ENCODE data around the gene PHF23.

The PHF23 gene

DNA sequence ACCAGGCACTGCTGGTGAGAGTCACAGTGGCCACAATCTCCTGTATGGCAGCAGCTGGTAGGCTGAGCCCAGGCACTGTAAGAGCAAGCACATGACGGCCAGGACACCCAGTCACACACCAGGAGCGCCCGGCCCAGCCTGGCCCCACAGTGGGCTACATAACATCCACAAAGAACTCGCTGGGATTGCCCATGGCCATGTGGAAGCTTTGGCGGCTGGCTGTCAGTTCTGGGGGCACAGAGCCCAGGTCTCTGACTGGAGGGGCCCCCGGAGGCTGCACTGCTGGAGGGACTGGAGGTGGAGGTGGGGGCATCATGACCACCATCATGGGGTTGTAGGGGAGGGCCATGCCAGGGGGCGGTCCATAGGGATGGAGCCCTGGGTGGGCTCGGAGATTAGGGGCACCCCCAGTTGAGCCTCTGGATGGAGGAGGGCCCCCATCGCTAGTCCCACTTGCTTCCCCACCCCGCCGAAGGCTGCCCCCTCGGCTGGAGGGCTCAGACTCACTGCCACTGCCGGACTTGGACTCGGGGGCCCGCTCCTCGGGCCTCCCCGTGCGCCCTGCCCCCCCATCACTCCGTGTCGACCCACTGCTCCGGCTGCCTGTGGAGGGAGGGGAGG, 13.4 kb downstream of the PHF23 start:
- Histone ChIP-seq H3K27ac (ENCODE audit: insufficient read depth in 1 of 2, low read depth in 1 of 2, low read length in 2 of 2, poor library complexity in 1 of 2, severe bottlenecking in 2 of 2) (peak overlapping the region in 1 of 2 experiments; percentile 25), H3K36me3 (ENCODE audit: control insufficient read depth in 4 of 4, insufficient read depth in 4 of 4, low read length in 3 of 4) (peaks cover 13 to 97% (median 72%) of the 10 kb centered on the region in 4 experiments), H3K4me1 (ENCODE audit: control extremely low read depth in 1 of 4, control insufficient read depth in 4 of 4, insufficient read depth in 4 of 4, low read length in 3 of 4) (peaks cover 0 to 9% (median 7%) of the 10 kb centered on the region in 4 experiments), H3K9me3 (ENCODE audit: control extremely low read depth in 1 of 5, control insufficient read depth in 4 of 5, insufficient read depth in 2 of 5, low read depth in 1 of 5, low read length in 4 of 5) (no peaks in the 10 kb centered on the region), H3K27me3 (replicated peaks in 2 of 5; ENCODE audit: control insufficient read depth in 4 of 5, insufficient read depth in 5 of 5, low read length in 4 of 5) (no peaks in the 10 kb centered on the region), H3K4me3 (ENCODE audit: control insufficient read depth in 1 of 7, extremely low read depth in 1 of 7, insufficient read depth in 4 of 7, low read depth in 2 of 7, low read length in 6 of 7) (no peak overlapping the region)
- POLR2A ChIA-PET: no interaction called here
- DNase-seq: no peak
- 96% methylated on average over 15 of the region's 21 CpGs for WGBS (ENCODE audit: insufficient coverage)
- CTCF ChIA-PET: interaction anchor here (1.0 kb wide), 1 partner anchor 31 kb away, joined by 3 read pairs; no protein-coding TSS in a partner anchor

DNA sequence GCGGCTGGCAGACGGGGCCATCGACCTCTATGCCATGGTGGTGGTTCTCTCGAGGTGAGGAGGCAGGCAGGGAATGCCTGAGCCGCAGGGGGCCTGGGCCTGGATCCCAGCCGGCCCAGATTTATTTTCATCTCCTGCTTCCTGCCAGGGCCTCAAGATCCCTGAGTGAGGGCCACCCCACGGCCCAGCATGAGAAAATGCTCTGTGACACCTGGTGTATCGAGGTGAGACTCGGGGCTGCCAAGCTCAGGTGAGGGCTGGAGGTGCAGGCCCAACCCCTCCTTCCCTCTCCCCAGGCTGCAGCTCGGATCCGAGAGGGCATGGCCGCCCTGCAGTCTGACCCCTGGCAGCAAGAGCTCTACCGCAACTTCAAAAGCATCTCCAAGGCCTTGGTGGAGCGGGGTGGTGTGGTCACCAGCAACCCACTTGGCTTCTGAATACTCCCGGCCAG, 14.6 kb downstream of the PHF23 start:
- H3K27ac ChIP-seq (ENCODE audit: insufficient read depth in 1 of 2, low read depth in 1 of 2, low read length in 2 of 2, poor library complexity in 1 of 2, severe bottlenecking in 2 of 2): no peak overlapping the region
- CTCF ChIA-PET: interaction anchor here (1.2 to 1.6 kb wide), 2 partner anchors 9 to 10 kb away, joined by 3 read pairs; no protein-coding TSS in a partner anchor
- H3K4me3 ChIP-seq (ENCODE audit: control insufficient read depth in 1 of 7, extremely low read depth in 1 of 7, insufficient read depth in 4 of 7, low read depth in 2 of 7, low read length in 6 of 7): no peak overlapping the region
- 88% methylated on average over 7 of the region's 15 CpGs for WGBS (ENCODE audit: insufficient coverage)
- POLR2A ChIA-PET: no interaction called here
- no peaks in the 10 kb centered on the region for H3K9me3 ChIP-seq (ENCODE audit: control extremely low read depth in 1 of 5, control insufficient read depth in 4 of 5, insufficient read depth in 2 of 5, low read depth in 1 of 5, low read length in 4 of 5)
- no peak for DNase-seq
- peaks cover 13 to 86% (median 63%) of the 10 kb centered on the region in 4 experiments for H3K36me3 ChIP-seq (ENCODE audit: control insufficient read depth in 4 of 4, insufficient read depth in 4 of 4, low read length in 3 of 4)
- H3K27me3 ChIP-seq (replicated peaks in 2 of 5; ENCODE audit: control insufficient read depth in 4 of 5, insufficient read depth in 5 of 5, low read length in 4 of 5): no peaks in the 10 kb centered on the region
- H3K4me1 ChIP-seq (ENCODE audit: control extremely low read depth in 1 of 4, control insufficient read depth in 4 of 4, insufficient read depth in 4 of 4, low read length in 3 of 4): peaks cover 0 to 18% (median 15%) of the 10 kb centered on the region in 4 experiments

DNA sequence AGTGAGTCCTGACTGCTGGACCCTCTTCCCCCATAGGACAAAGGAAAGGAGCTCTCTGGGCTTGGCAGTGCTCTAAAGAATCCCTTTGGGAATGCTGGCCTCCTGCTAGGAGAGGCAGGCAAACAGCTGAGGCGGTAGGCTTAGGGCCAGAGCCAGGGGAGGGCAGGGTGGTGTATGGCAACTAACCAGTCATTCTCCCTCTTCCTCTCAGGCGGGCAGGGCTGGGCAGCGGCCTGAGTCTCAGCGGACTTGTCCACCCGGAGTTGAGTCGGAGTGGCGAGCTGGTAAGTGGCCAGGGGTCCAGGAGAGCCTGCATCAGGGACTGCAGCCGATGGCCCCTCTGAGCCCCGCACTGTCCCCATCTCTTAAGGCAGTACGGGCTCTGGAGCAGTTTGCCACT, 15.1 kb downstream of the PHF23 start:
- peaks cover 0 to 23% (median 20%) of the 10 kb centered on the region in 4 experiments for H3K4me1 ChIP-seq (ENCODE audit: control extremely low read depth in 1 of 4, control insufficient read depth in 4 of 4, insufficient read depth in 4 of 4, low read length in 3 of 4)
- CTCF ChIA-PET: interaction anchor here (1.2 to 4.9 kb wide), 4 partner anchors 8 to 72 kb away, joined by 3 to 39 read pairs (median 3); no protein-coding TSS in a partner anchor
- H3K9me3 ChIP-seq (ENCODE audit: control extremely low read depth in 1 of 5, control insufficient read depth in 4 of 5, insufficient read depth in 2 of 5, low read depth in 1 of 5, low read length in 4 of 5): no peaks in the 10 kb centered on the region
- no peak overlapping the region for H3K4me3 ChIP-seq (ENCODE audit: control insufficient read depth in 1 of 7, extremely low read depth in 1 of 7, insufficient read depth in 4 of 7, low read depth in 2 of 7, low read length in 6 of 7)
- POLR2A ChIA-PET: no interaction called here
- H3K27me3 ChIP-seq (replicated peaks in 2 of 5; ENCODE audit: control insufficient read depth in 4 of 5, insufficient read depth in 5 of 5, low read length in 4 of 5): no peaks in the 10 kb centered on the region
- WGBS (ENCODE audit: insufficient coverage): 94% methylated on average over 6 of the region's 10 CpGs
- H3K27ac ChIP-seq (ENCODE audit: insufficient read depth in 1 of 2, low read depth in 1 of 2, low read length in 2 of 2, poor library complexity in 1 of 2, severe bottlenecking in 2 of 2): no peak overlapping the region
- peaks cover 13 to 80% (median 58%) of the 10 kb centered on the region in 4 experiments for H3K36me3 ChIP-seq (ENCODE audit: control insufficient read depth in 4 of 4, insufficient read depth in 4 of 4, low read length in 3 of 4)
- no peak for DNase-seq

DNA sequence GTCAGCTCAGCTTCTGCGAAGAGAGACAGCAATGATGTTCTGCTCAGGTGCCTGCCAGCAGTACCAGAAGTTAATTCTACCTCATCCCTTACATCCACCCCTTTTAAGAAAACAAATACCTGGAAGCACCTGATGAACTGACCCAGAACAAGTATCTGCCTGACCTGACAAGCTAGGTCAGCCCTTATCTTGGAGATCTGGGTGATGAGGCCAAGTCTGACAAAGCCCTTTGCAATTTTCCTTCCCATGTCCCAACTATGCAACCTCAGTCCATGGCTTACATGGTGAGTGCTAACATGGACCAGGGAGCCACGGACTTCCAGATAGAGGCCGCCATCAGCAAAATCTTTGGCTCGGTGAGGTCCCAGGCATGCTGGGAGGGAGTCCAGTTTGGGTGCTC, 15.9 kb downstream of the PHF23 start:
- Histone ChIP-seq H3K36me3 (ENCODE audit: control insufficient read depth in 4 of 4, insufficient read depth in 4 of 4, low read length in 3 of 4) (peaks cover 13 to 73% (median 54%) of the 10 kb centered on the region in 4 experiments), H3K27ac (ENCODE audit: insufficient read depth in 1 of 2, low read depth in 1 of 2, low read length in 2 of 2, poor library complexity in 1 of 2, severe bottlenecking in 2 of 2) (no peak overlapping the region), H3K27me3 (replicated peaks in 2 of 5; ENCODE audit: control insufficient read depth in 4 of 5, insufficient read depth in 5 of 5, low read length in 4 of 5) (no peaks in the 10 kb centered on the region), H3K4me1 (ENCODE audit: control extremely low read depth in 1 of 4, control insufficient read depth in 4 of 4, insufficient read depth in 4 of 4, low read length in 3 of 4) (peaks cover 0 to 31% (median 28%) of the 10 kb centered on the region in 4 experiments), H3K4me3 (ENCODE audit: control insufficient read depth in 1 of 7, extremely low read depth in 1 of 7, insufficient read depth in 4 of 7, low read depth in 2 of 7, low read length in 6 of 7) (no peak overlapping the region), H3K9me3 (ENCODE audit: control extremely low read depth in 1 of 5, control insufficient read depth in 4 of 5, insufficient read depth in 2 of 5, low read depth in 1 of 5, low read length in 4 of 5) (no peaks in the 10 kb centered on the region)
- DNase-seq: no peak
- CTCF ChIA-PET: interaction anchor here (1.2 to 4.9 kb wide), 3 partner anchors 9 to 73 kb away, joined by 3 to 39 read pairs (median 8); no protein-coding TSS in a partner anchor
- POLR2A ChIA-PET: no interaction called here
- 100% methylated on average over 4 of the region's 4 CpGs for WGBS (ENCODE audit: insufficient coverage)

DNA sequence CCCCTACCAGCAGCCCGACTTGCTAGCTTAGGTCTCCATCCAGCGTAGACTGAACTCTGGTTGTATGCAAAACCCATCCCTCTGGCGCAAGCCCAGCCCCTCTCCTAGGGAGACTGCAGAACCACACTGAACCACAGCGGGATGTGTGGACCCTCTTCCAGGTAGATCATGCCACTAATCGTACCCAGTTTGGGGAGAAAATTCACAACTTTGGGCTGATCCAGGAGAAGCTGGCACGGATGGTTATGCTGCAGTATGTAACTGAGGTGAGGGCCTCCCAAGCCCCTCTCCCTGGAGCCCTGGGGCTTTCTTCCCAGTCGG, 16.3 kb downstream of the PHF23 start:
- no peak for DNase-seq
- no peak overlapping the region for H3K4me3 ChIP-seq (ENCODE audit: control insufficient read depth in 1 of 7, extremely low read depth in 1 of 7, insufficient read depth in 4 of 7, low read depth in 2 of 7, low read length in 6 of 7)
- H3K4me1 ChIP-seq (ENCODE audit: control extremely low read depth in 1 of 4, control insufficient read depth in 4 of 4, insufficient read depth in 4 of 4, low read length in 3 of 4): peaks cover 0 to 35% (median 32%) of the 10 kb centered on the region in 4 experiments
- 92% methylated on average over 5 of the region's 7 CpGs for WGBS (ENCODE audit: insufficient coverage)
- ChIA-PET POLR2A (no interaction called here), CTCF (interaction anchor here (1.1 to 5.3 kb wide), 4 partner anchors 11 to 73 kb away, joined by 3 to 75 read pairs (median 24); partner anchors contain the start of gene DVL2)
- no peaks in the 10 kb centered on the region for H3K9me3 ChIP-seq (ENCODE audit: control extremely low read depth in 1 of 5, control insufficient read depth in 4 of 5, insufficient read depth in 2 of 5, low read depth in 1 of 5, low read length in 4 of 5)
- H3K36me3 ChIP-seq (ENCODE audit: control insufficient read depth in 4 of 4, insufficient read depth in 4 of 4, low read length in 3 of 4): peaks cover 10 to 69% (median 52%) of the 10 kb centered on the region in 4 experiments
- no peak overlapping the region for H3K27ac ChIP-seq (ENCODE audit: insufficient read depth in 1 of 2, low read depth in 1 of 2, low read length in 2 of 2, poor library complexity in 1 of 2, severe bottlenecking in 2 of 2)
- H3K27me3 ChIP-seq (replicated peaks in 2 of 5; ENCODE audit: control insufficient read depth in 4 of 5, insufficient read depth in 5 of 5, low read length in 4 of 5): no peaks in the 10 kb centered on the region

DNA sequence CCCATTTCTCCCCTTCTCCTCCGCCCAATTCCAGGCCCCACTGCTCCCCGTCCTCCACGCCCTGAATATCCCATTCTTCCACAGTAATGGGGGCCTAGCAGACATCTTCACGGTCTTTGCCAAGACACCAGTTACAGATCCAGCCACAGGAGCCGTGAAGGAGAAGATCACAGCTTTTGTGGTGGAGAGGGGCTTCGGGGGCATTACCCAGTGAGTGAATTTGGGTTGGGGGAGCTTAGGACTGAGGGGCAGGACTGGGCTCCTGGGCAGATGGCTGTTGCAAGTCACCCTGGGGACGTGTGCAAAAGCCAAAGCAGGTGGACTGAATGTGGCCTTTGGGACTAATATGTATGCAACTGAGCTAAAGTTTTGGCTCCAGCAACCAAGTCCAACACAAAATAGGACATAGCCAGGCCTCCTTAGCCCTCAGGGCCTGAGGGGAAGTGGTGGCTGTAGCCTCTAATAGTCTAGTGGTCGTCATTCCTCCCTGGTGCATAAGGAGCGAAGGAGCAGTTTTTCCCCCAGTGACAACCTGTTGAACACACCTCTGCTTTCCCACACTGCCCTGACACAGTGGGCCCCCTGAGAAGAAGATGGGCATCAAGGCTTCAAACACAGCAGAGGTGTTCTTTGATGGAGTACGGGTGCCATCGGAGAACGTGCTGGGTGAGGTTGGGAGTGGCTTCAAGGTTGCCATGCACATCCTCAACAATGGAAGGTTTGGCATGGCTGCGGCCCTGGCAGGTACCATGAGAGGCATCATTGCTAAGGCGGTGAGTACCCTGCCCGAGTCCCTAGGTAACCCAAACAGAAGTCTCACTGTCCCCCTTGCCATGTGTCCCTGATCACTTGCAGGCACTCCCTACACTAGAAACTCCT, 16.9 kb downstream of the PHF23 start:
- Histone ChIP-seq H3K9me3 (ENCODE audit: control extremely low read depth in 1 of 5, control insufficient read depth in 4 of 5, insufficient read depth in 2 of 5, low read depth in 1 of 5, low read length in 4 of 5) (no peaks in the 10 kb centered on the region), H3K27ac (ENCODE audit: insufficient read depth in 1 of 2, low read depth in 1 of 2, low read length in 2 of 2, poor library complexity in 1 of 2, severe bottlenecking in 2 of 2) (no peak overlapping the region), H3K36me3 (ENCODE audit: control insufficient read depth in 4 of 4, insufficient read depth in 4 of 4, low read length in 3 of 4) (peaks cover 10 to 63% (median 49%) of the 10 kb centered on the region in 4 experiments), H3K4me1 (ENCODE audit: control extremely low read depth in 1 of 4, control insufficient read depth in 4 of 4, insufficient read depth in 4 of 4, low read length in 3 of 4) (peaks cover 0 to 40% (median 36%) of the 10 kb centered on the region in 4 experiments), H3K27me3 (replicated peaks in 2 of 5; ENCODE audit: control insufficient read depth in 4 of 5, insufficient read depth in 5 of 5, low read length in 4 of 5) (no peaks in the 10 kb centered on the region), H3K4me3 (ENCODE audit: control insufficient read depth in 1 of 7, extremely low read depth in 1 of 7, insufficient read depth in 4 of 7, low read depth in 2 of 7, low read length in 6 of 7) (no peak overlapping the region)
- no peak for DNase-seq
- 99% methylated on average over 13 of the region's 15 CpGs for WGBS (ENCODE audit: insufficient coverage)
- ChIA-PET CTCF (interaction anchor here (1.1 to 5.3 kb wide), 5 partner anchors 11 to 123 kb away, joined by 3 to 75 read pairs (median 8); partner anchors contain the start of gene DVL2), POLR2A (interaction anchor here (1.3 kb wide), 1 partner anchor 12 kb away, joined by 3 read pairs; the partner anchor contains the start of gene DVL2)
